GM19397 (cell line): ENCODE results near the gene MKNK1.

Experiments used
- ATAC-seq: cut with Tn5 transposase; IDR thresholded peaks from one replicate; pipeline ENCODE4 v1.9.1; 2021; ENCODE audit warnings: mild to moderate bottlenecking, moderate library complexity; ENCODE audit not compliant: unreplicated experiment

Gene MKNK1

DNA sequence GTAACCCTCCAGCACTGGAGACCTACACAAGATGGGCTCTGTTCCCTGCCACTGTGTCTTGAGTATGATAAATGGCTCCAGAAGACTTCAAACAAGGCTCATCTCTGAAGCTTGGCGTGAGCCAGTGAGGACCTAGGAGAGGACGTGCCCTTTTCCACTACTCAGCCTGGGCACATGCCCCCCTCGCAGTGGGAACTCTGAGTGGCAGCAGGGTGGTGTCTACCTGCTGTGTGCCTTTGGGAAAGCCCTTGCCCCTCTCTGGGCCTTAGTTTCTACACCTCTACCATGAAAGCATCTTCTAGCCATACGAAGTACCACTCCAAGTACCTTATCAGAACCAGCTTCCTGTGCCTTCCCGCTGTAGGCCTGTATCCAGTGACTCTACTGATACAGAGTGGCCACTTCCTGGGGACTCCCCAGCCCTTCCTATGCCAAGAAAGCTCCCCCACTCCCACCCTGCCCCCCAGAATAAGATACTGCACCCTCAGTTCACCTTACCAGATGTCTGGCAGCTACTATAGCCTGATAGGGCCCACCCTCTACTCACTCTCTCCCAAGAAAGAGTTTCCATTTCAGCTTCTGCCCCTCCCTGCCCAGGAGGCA is 15.7 kb upstream of the MKNK1 start:
- no peak for ATAC-seq

DNA sequence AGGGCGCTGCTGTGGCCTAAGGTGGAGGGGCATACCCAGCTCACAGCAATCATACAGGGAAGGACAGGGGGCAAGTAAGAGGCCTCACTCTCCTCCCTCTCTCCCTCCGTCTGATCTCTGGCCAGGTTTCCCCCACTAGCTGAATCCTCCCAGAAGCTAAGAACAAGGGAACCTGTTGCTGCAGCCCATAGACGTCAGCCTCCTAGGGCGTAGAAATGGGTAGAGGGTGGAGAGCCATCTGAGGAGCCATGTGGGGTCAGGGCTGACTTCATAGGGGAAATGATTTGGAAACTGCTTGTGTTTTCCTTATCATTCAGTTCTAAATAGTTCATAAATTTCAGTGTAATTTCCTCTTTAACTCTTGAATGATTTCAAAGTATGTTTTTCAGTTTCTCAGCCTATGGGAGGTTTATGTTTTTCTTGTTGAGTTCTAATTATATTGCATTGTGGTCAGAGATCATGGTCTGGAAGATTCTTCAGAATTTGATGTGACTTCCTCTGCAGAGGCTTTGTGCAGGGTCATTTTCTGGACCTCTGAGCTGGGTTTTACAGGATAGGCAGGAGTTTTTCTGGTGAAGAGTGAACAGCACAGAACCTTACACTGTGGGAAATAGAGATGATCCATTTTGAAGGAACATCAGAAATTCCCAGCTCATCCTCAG is 14.8 kb upstream of the MKNK1 start:
- ATAC-seq: no peak

DNA sequence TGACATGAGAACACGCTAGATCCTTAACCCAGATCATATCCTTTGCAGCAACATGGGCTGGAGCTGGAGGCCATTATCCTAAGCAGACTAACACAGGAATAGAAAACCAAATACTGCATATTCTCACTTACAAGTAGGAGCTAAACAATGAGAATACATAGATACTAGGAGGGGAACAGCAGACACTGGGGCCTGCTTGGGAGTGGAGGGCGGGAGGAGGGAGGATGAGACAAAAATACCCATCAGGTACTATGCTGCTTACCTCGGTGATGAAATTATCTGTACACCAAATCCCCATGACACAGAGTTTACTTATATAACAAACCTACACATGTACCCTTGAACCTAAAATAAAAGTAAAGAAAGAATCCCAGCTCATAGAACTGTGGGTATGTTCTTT is 13.8 kb upstream of the MKNK1 start:
- no peak for ATAC-seq

DNA sequence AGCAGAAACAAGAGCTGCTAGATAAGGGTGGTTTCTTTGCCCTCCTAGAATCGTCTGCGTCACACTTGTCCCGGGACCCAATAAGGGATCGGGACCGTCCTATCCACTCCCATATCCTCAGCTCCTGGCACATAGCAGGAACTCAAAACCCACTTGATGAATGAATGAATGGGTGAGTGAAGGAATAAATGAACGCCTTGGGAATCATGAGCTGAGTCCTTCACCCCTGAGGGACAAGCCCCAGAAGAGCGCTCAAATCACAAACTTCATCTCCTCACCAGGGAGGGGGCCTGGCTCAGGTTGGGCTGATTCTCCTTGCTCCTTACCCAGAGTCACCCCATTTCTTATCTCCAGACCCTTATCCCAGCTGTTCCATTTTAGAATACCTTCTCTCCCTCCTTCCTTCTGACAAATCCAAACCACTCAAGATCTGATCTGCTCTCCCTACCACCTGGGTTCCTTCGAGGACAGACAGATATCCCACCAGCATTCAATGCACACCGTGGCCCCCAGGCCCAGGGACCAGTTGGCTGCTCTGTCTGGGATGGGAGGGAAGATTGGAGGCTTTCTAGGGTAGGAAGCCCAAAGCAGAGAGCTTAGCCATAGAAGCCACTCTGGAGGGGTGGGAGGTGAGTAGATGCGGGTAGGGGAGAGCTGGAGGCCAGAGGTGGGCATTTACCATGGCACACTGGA is 13.2 kb upstream of the MKNK1 start:
- ATAC-seq: no peak

DNA sequence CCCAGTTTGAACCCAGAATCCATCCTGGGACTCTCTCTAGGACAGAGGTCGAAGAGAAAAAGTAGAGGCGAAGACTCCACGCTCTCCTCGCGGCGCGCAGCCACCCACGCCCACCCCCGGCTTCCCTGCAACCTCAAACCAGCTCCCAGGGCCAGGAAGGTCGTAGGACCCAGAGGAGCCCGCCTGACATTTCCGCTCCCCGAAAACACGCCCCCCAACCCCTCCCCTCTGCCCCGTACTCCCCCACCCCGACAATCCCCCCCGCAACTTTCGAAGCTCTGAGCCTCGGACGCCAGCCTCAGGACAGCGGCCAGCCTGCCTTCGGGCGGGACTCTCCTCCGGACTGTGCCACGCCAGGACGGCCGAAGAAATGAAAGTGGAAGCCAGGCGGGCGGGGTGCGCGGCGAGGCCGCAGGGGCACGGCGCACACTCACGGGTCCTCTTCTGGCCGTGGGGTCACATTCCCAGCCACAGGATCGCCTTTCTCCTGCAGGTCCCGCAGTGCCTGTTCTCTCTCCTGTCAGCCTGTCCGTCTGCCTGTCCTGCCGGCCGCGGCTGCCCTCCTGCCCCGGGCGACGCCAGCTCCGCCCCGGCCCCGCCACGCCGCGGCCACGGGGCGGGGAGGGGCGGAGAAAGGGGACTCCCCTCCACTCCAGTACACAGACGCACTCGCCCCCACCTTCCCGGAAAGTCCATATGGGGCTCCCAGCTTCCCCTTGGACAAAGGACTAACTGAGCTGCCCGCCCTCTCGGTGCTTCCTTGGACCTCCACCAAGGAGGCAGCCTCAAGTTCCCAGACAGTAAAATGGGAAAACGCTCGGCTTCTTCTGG is 12.4 kb upstream of the MKNK1 start, which contains the start of gene MOB3C:
TSS of gene MOB3C (minus strand) at position 535 of the 831 bp plus-strand sequence. CDS start 3,490 bp downstream, outside the sequence.
- peak; percentile 72 for ATAC-seq

DNA sequence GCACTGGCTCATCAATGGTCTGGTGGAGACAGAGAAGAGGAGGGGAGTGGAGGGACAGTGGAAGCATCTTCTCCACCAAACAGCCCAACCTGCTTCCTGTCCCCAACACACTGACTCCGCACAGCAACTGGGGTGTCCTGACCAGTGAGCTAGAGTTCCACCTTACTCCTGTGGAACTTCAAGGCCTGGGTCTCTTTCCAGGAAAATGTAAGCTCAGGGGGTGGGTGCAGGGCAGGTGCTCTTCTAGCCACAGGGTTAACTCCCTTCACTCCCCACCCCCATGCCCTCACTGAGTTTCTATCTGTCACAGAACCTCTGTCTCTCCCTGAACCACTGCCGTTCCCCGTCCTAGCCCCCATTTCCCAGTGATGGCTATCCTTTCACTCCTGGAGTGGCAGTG is 11.7 kb upstream of the MKNK1 start:
- ATAC-seq: peak; percentile 6

DNA sequence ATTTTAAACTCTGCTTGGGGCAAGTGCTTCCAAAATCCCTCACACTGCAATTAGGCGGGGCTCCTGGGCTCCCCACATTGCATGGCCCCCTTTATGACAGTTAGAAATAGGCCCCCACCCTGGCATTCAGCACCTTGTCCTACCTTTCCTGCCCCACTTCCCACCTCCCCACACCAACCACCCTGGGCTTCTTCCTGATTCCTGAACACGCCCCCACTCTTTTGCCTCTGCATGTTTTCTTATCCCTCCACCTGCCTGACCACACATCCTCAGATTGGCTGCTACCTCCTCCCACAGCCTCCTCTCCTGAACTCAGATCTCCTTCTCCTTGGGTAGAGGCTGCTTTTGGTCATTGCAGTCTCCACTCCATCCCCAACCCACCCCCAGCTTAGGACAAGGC is 11.0 kb upstream of the MKNK1 start:
- no peak for ATAC-seq

DNA sequence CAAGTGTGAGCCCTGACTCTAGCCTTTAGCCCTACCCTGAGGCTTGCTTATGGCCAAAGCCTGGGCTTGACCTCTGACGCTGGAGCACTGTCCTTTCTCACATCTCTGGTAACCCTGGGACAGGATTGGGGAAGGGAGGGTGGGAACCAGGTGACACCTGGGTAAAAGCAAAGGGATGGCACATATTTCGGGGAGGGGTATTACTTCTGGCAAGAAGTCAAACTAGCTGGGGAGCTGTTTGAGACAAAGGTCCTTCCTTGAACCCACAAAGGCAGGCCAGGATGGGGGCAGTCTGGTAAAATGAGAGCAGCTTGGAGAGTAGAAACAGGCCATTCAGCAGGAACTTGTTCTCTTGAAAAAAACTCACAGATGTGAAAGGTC is 10.5 kb upstream of the MKNK1 start:
- no peak for ATAC-seq

DNA sequence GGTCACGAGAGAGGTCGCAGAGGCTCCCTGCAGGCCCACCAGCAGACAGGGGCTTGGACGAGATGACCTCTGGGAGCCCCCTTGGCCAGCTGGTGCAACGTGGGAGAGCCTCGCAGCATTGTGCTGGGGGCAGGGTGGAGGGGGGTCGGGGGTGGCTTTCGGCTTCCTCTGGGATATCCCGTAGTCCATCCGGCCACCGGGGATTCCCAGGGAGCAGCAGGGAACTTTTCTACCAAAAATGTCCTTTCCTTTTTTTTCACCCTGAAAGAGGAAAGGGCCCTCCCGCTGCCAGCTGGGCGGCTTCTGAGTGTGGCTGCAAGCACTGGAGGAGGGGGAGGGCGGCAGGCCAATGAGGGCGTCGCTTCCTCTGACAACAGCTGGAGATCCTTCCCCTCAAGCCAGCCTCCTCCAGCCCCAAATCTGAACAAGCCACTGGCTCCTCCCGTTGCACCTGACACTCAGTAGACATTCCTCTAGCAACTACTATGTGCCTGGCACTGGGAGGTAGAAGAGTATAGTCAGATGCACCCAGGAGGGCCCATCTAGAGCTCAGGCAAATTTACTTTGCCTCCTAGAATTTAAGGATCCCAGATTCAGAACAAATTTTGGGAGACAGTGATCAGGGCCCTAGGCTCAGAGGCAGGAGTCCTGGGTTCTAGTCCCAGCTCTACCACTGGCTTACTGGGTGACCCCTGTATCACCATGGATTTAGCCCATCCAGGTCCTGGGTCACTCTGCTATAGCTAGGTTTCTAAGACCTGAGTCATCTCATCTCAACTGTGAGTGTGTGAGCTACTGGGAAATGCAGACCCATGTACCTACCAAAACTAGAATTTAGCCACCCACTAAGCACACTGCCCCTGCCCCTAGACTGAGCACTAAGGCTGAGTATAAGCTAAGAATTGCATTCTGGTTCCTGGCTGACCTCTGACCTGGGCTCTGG is 9.9 kb upstream of the MKNK1 start:
- peak; percentile 44 for ATAC-seq

DNA sequence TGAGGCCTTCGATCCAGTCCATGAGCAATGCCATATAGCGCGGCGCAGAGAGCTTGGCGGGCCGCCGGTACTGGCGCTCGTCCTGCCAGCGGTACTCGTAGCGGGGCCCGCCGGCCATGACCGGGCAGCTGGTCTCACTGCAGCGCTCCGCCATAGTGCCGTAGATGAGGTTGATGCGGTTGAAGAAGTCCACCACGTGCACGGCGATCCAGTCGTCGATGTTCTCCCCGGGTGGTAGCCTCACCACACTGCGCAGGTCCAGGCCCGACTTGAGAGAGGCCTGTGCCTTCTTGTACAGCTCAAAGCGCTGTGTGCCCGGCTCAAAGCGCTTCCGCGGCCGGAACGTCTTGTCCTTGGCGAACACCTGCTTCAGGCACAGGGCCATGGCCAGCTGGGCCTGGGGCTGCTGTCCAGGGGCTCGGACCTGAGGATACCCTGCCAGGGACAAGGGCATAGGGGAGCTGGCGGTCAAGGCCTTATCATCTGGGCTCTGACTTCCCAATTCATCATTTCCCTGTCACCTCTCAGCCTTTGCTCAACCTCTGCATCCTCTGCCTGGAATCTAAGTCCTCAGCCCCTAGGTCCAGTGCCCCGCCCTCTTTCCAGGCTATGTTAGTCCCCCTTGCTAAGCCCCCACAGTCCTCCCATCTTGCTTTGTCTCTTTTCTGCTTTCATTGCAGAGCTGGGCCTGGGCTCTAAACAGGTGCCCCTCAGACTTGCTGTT is 9.0 kb upstream of the MKNK1 start:
- no peak for ATAC-seq

DNA sequence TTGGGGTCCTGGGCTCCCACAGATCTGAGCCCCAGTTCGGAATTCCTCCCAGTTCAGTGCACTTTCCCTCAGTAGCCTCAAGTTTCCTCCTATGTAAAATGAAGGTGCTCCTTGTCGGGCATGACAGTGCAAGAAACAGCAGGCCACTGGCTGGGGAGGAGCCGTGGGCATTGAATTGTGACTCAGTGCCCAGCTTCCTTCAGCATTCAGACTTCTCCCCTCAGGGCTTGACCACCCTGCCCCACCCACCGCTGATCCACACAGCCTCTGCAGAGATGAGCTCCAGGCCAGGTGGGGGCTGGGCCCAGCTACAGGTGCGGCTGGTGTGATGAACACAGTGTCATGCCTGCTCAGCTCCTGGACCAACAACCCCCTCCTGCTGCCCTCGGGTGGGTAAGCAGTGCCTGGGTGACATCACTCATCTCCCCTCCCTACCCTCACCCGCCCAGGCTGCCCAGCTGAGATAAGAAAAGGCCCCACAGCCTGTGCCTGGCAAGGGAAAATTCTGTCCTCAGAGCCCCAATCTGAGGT is 7.7 kb upstream of the MKNK1 start:
- no peak for ATAC-seq

DNA sequence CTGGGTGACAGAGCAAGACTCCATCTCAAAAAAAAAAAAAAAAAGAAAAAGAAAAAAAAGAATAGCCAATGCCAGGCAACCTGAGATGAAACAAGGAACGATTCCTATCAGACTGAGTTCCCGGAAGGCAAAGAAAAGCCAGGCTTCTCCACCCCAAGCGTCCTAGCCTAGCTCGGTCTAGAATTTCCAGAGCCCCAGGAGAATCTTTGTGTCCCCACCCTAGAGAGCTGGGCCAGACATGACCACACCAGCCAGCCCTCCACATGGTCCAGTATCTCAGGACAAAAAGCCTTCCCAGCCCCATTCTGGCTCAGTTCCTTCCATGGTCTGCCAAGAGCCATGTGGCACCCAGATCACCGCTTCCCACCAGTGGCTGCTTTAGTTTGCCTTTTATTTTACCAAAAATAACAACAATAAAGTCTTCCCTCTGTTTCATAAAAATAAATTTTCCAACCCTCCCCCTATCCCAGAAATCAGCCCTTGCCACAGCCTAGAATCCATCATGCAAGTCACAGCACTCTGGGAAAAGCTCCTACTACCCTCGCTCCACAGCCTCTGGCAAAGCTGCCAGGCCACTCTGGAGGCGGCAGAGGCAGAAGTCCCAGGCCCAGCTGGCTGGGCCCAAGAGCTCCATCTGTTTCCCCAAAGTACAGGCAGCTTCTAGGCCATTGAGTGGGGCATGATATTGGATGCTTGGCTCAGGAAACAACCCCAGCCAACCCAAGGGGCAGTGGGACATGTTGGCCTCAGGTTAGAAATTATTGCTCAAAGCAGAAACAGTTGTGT is 3.5 kb upstream of the MKNK1 start:
- no peak for ATAC-seq

DNA sequence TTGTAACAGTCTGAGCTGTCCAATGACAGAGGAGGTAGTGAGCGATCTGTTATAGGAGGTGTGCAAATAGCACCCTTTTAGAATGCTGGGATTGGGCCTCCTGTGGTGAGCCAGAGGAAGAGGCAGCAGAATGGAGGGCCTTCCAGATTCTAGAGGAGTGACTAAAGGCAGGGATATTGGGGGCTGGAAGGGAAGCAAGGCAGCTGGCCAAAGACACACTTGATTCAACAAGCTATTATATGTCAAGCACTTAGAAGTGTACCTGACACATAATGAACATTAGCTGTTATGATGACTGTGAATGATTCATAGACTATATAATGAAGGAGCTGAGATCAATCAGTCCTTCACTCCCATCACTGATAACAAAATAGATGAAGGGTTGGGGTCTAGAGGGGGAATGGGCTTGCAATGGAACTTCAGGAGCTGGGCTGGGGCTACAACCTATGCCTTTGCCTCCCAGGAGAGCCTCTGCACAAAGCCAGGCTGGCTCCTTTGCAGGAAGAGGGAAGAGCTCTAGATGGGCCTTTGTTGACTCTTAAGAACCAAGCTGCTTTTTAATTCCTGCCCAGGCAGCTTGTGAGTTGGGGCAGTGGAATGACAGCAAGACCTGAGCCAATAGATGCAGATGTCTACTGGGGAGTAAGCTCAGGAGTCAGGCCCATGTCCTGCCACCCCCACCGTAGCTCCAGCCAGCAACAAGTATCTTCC is 2.3 kb upstream of the MKNK1 start:
- ATAC-seq: no peak

DNA sequence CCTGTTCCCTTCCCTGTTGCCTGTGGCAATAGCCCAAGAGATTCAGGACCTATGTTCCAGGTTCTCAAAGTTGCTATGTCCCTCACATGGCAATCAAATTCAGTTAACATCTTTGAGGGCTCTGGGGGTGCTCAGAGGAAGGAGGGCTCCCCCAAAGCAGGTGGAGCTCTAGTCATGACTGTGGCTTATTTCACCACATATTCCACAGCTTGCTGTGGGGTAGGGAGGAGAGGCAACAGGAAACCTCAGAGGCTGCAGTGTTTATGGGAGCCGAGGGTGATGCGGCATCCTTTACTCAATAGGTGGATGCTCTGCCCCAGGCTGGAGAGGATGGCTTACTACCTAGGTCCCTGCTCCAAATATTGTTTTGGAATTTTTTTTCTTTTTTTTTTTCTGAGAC is 1.2 kb upstream of the MKNK1 start:
- no peak for ATAC-seq

DNA sequence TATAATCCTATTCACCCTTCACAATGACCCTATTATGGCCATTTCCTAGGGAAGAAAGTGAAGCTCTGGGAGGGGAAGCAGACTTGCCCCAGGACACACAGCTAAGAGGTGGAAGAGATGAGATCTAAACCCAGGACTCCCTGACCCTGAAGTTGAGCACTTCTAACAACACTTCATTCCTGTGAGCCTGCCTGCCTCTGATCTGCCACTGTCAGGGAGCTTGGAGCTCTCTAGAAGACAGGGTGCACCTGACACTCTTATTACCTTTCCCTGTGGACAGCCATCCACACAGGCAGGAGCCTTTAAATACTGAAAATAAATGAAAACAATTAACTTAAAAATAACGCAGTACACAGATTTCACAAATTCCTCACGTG is 599 bp downstream of the MKNK1 start:
- ATAC-seq: no peak

DNA sequence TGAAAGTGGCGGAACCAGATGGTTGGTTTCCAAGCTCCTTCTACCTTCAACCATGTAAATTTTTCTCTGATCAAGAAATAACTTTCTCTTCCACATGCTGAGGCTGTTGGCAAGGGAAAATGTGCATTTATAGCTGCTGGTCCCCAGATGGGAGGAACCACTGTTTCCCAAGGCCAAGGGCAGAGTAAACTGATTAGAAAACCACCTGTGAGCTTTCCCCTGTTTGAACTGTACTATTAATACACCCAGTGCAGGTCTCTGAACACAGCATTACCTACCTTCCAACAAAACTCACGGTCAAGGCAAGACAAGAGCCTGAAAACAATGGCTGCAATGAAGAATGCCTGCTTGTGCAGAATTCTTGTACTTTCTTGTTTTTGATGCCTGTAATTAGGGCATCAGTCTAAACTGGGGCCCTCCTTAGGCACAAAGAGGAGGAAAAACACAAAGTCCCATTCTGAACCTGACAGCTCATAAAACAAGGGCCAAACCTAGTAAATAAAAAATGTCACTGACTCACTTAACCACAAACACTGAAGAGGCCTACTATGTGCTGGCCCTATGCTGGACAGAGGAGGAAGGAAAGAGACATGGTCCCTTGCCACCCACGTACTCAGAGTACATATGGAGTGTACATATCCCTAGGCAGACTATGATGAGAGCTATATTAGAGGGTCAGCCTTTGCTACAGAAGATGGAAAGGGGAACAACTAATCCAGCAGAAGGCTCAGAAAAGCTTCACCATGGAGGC is 2.6 kb downstream of the MKNK1 start:
- ATAC-seq: no peak
